Non-pigmented ciliary epithelial cell (primary cell): Measurements from ENCODE around the gene PAIP2.
"Not testable (repeated sequence)": the region's sequence is repeated elsewhere in the genome, so short reads cannot be mapped to it uniquely, and the experiment has no call there.

Experiments
- DNase-seq: peaks from one replicate; pipeline ENCODE4 v3.0.0-alpha.2; 2010; ENCODE audit warnings: low read depth

PAIP2 gene

GRCh38 chr5:139392678-139393496 lies 51.2 kb downstream of the PAIP2 start:
- no peak for DNase-seq

DNA sequence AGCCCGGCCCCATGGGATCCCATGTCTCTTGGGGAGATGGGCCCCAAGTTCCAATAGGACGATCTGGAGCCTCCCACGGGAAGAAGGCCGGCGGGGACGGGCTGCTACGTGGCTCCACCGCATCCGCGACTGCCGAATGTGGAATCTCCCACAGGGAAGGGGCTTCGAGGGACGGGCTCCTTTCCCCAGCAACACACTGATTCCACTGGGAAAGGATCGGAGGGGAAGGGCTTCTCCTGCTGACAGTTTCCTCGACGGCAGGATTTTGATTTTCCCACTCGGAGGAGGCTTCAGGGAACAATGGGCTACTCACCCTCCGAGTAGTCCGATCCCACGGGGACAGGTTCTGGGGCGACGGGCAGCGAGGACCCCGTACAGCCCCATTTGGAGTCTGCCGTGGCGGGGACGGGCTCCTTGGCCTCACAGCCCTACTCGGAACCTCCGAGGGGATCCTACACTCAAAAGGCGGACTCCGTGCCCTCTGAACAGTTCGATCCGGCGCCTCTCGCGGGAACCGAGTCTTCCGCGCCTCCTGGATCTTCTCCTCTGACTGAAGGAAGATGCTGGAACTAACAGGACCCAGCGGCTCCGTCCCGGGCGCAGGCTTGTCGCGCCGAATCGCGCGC lies 52.0 kb downstream of the PAIP2 start:
- DNase-seq, result no peak

GRCh38 chr5:139394123-139394653 lies 52.5 kb downstream of the PAIP2 start:
- DNase-seq, result no peak

DNA sequence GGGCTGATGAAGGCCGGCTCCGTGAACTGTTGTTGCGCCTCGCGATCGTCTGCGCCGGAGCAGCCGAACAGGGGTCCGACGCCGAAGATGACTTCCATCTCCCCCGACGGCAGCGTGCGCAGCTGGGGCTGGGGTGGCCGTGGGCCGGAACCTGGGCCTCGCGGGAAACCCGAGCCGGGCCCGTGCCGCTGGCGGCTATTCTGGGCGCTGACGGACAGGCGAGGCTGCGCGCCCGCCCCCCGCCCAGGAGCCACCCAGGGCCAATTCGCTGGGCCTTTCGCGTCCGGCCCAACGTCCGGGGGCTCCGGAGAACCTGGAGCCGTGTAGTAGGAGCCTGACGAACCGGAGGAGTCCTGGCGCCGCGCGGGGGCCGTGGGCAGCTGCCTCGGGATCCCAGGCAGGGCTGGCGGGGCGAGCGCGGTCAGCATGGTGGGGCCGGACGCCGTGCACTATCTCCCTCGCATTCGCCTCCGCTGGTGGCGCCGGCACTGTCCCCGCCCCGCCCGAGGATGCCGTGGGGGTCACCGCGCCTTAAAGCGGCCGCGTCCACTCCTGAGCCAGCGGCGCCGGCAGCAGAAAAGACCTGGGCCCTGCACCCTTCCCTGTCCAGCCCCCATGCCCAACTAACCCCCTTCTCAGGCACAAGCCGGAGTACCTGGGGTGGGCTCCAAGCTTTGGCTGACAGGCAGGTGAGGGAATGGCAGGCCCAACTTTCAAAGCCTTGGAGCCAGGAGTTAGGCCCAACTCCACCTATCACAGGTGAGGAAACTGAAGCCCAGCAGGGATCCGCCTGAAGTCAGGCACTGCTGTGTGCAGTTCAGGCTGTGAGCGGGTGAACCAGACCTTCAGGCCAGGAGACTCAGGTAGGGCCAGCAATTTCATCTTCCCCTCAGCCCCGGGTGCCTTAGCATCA lies 53.3 kb downstream of the PAIP2 start, which contains the start of gene PROB1:
PROB1 (minus strand) TSS at position 451 of the 913 bp plus-strand sequence; CDS start at position 428, 23 bp downstream.
- no peak for DNase-seq

- DNase-seq, result no peak
These were observed 54.4 kb downstream of the PAIP2 start for GRCh38 chr5:139395844-139396640.

- DNase-seq, result no peak
These were observed 55.0 kb downstream of the PAIP2 start for GRCh38 chr5:139396691-139397090.

GRCh38 chr5:139397921-139398320 lies 56.3 kb downstream of the PAIP2 start:
- DNase-seq, result no peak

- no peak for DNase-seq
These were observed 58.0 kb downstream of the PAIP2 start for GRCh38 chr5:139399501-139400121.

DNA sequence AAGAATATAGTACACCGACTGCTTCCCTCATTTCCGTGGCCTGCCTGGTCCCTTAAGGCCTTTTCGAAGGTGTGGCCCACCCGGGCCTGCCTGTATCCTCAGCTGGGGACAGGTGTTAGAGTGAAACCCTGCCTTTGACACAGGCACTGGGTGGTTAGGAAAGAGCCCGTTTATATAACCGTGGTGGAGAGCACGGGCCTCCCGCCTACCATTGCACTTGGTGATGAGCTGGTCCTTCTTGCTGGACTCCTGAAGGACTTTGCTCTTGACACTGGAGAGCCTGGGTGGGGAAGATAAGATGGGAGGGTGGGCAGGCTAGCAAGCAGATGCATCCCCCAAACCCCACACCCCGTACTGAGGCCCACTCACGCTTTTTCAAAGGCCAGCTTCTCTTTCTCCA lies 59.9 kb downstream of the PAIP2 start:
- DNase-seq, result no peak

GRCh38 chr5:139402561-139403158 lies 61.0 kb downstream of the PAIP2 start:
- no peak for DNase-seq

GRCh38 chr5:139403418-139403786 lies 61.7 kb downstream of the PAIP2 start:
- no peak for DNase-seq

- DNase-seq, result peak; percentile 83
These were observed 62.3 kb downstream of the PAIP2 start, which contains the start of gene SPATA24 for GRCh38 chr5:139403787-139404483. Gene SPATA24, minus strand, starts transcription at chr5:139404089. Its CDS starts 29 bp downstream, at chr5:139404060.

DNA sequence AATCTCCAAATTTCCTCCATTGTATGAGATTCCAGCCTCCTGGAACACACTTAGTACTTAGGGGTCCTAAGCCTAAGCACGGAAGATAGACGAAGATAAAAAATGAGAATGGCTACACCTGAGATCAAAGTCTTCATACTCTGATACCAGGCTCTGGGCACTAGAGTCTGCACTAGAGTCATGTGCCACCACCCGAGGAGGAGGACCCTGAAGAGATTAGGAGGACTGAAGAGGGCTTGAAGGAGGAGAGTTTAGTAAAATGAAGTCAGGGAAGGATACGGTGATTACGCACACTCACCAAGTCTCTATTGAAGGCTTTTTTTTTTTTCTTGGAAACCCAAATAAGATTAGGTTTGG lies 62.8 kb downstream of the PAIP2 start:
- no peak for DNase-seq

GRCh38 chr5:139406963-139407362 lies 65.3 kb downstream of the PAIP2 start:
- no peak for DNase-seq

DNA sequence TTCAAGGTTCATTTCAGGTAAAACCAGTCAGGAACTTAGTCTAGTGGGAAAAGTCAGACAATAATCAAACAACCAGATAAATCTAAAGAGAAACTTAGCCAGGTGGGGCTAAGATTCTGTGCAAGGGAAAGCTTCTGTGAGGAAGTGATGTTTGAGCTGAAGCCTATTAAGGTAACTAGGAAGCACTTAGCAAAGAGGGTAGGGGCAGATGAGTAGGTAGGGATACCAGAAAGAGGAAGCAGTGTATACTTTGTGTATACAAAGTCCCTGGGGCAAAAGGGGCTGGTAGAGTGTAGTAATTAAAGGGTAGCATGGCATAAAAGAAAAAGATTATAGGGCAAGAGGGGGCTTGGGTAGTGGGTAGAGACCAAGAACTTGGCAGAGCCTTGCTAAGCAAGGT lies 65.9 kb downstream of the PAIP2 start:
- DNase-seq, result no peak

DNA sequence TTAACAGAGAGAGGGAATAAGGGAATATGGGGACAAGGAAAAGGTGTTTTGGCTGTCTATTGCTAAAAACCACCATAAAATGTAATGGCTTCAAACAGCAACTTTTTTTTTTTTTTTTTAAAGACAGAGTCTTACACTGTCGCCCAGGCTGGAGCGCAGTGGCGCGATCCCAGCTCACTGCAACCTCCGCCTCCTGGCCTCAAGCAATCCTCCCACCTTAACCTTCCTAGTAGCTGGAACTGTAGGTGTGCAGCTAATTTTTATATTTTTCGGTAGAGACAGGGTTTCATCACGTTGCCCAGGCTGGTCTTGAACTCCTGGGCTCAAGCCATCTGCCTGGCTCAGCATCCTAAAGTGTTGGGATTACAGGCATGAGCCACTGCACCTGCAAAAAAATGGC lies 66.5 kb downstream of the PAIP2 start:
- no peak for DNase-seq

GRCh38 chr5:139409116-139409515 lies 67.5 kb downstream of the PAIP2 start:
- DNase-seq, result not testable (repeated sequence)

GRCh38 chr5:139410121-139410992 lies 68.7 kb downstream of the PAIP2 start:
- no peak for DNase-seq
